SW480 (cell line): Measurements from ENCODE around the gene CCDC91.
"Not testable (repeated sequence)": the region's sequence is repeated elsewhere in the genome, so short reads cannot be mapped to it uniquely, and the experiment has no call there.

Source experiments
- DNase-seq: peaks from one replicate; pipeline ENCODE4 v3.0.0-alpha.2; 2016; ENCODE audit warnings: low spot score

CCDC91 gene

DNA sequence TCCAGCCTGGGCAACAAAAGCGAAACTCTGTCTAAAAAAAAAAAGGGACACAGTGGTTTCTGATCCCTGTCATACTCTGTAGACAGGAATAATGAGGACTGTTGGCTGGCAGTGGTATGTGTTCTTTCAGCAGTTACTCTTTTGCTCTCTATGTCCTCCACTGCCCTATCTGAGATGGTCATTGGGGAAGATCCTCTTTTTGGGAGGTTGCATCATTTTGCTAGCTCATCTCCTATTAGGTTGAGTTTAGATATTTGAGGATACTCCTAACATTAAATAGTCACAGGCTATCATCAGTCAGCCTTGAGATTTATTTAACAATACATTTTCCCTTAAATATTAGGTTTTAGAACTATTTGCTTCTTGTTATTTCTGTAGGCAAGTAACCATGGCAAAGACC, 5.9 kb upstream of the CCDC91 start:
- no peak for DNase-seq

DNA sequence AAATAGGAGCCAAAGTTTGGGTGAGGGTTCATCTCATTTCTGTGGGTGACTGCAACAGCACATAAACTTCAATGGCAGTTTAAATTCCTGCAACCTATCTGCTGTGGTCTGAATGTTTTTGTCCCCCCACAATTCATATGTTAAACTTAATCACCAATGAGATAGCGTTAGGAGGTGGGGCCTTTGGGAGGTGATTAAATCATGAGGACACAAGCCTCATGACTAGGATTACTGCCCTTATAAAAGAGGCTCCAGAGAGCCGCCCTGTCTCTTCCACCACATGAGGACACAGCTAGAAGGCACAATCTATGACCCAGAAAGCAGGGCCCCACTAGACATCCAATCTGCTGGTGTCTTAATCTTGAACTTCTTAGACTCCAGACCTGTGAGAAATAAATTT, 3.8 kb upstream of the CCDC91 start:
- DNase-seq: no peak

DNA sequence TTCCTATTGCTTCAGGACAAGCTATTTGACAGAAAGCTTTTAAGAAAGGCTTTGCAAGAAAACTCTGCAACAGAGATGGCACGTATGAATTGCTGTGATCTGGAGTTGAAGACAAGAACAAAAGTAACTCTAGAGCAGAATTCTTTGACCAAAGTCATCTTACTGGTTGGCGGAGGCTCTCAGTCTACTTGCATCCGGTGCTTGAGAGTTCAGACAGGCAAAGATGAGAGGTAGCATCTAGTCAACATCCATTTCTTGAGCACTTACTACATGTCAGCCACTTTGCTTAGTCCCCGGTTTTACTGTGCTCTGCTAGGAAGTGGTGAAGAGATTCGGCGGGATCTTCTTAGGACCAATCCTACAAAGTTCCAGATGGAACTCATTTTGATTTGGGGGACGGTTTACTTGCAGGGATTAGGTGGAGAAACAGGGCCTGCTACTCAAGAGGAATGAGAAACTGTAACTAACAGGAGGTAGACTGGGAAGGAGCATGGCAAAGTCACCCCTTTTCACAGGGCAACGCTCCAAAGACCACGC, 404 bp upstream of the CCDC91 start:
- peak; percentile 19 for DNase-seq

DNA sequence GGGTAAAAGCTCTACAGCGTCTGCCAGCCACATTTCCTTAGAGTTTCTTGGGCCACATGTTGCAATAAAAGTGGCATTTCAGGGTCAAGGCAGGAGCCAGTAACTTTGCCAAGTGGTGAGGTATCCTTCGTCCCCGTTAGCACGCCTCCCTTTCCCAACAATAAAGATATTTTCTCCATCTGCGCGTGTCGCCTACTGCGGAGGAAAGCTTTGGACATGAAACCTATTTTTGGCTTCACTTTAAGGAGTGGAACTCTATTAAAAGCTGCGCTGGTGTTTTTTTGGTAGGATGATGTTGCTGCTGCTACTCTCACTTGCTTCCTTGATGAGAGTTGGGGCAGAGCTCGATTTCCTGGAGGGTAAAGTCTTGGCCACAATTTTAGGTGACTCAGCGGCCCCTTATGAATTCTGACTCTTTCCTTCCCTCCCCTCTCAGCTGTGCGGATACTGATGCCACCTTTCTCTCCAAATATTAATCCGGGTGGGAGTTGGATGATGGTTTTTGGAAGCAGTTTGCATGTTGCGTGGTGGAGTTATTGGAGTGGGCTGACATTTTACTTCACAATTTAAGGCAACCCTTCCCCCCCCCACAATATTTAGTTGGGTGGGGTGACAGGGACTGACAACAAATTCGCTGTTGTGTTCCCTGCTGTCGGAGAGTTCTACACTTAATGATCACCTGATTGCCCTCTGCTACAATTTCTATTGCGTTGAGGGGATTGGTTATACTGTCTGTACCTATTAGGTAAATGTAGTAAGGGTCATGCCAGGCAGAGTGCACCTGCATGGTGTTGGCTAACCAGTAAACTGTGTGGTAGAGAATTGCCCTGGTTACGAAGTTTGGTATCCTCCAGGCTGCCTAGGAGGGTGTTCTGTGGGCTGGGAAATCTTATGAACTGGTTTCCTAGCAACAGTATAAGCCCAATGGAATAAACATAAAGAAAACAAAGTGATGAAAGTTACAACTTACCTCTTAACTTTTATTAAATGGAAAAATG, 1.1 kb downstream of the CCDC91 start:
- DNase-seq: peak; percentile 46

DNA sequence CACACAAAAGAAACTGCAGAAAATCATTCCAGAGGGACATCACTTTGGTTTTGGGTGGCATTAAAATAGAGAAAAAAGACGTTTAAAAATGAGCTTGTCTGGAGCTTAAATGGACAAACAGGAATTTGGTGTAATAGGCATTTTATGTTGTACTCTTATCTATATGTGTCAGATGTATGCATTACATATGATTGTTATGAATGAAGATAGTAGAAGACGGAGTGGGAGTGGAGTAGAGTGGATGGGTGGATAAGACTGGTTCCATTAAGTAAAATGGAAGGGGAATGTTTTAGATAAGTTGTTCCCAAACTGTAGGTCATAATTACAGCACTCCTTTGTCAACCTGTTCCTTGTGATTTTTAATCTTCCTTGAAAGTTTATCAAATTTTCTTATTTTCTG, 1.9 kb downstream of the CCDC91 start:
- DNase-seq: no peak

DNA sequence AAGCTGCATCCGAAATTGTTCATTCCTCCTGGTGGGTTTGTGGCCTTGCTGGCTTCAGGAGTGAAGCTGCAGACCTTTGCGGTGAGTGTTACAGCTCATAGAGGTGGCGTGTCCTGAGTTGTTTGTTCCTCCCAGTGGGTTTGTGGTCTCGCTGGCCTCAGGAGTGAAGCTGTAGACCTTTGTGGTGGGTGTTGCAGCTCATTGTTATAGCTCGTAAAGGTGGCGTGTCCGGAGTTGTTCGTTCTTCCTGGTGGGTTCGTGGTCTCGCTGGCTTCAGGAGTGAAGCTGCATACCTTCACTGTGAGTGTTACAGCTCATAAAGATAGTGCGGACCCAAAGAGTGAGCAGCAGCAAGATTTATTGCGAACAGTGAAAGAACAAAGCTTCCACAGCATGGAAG, 4.4 kb downstream of the CCDC91 start:
- DNase-seq: peak; percentile 97

DNA sequence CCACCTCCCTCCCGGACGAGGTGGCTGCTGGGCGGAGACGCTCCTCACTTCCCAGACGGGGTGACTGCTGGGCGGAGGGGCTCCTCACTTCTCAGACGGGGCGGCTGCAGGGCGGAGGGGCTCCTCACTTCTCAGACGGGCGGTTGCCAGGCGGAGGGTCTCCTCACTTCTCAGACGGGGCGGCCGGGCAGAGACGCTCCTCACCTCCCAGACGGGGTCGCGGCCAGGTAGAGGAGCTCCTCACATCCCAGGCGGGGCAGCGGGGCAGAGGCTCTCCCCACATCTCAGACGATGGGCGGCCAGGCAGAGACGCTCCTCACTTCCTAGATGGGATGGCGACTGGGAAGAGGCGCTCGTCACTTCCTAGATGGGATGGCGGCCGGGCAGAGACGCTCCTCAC, 10.9 kb downstream of the CCDC91 start:
- DNase-seq: not testable (repeated sequence)

DNA sequence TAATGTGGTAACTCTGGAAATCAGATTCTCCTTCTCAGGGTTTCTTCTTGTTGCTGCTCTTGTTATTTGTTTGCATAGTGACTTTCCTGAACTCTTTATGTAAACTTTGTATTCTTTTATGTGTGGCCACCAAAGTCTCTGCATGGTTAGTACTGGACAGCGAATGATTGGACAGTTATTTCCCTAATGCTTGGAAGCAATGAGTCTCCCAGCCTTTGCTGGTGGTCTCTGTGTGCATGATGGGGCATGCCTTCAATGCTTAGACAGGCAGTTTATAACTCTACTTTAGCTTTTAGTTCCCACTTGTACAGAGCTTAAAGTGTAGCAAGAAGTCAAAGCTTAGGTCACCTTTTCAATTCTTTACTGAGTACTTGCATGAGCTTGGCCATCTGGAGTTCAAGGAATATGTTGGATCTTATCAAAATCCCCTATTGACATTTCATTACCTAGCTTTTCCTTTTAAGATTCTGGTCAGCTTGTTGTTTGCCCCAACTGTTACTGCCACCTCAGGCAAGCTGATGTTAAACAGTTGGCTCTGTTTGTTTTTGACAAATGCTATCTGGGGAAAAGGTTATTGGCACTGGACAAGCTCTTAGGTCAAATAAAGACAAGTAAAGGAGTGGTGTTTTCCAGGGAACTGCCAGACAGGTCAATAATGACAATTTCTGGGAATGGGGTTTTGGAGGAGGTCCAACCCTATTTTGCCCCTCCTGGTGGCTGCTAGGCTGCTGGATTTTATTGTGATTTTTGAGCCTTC, 12.3 kb downstream of the CCDC91 start:
- no peak for DNase-seq

DNA sequence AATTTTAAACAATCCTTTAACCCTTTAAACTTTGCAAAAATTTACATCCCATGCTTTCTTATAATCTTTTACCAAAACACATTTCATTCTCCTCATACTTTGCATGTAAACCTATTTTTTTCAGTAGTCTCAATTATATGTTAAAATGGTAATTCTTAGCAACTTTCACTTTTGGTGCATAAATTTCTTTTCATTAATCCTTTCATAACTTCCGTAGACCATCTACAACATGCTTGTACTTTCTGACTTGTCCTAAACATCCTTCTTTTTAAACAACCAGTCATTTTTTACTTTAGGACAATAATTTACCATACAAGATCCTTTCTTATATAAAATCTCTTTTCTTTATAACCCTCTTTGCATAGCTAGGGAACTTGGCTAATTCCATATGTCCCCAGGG, 19.5 kb downstream of the CCDC91 start:
- no peak for DNase-seq

DNA sequence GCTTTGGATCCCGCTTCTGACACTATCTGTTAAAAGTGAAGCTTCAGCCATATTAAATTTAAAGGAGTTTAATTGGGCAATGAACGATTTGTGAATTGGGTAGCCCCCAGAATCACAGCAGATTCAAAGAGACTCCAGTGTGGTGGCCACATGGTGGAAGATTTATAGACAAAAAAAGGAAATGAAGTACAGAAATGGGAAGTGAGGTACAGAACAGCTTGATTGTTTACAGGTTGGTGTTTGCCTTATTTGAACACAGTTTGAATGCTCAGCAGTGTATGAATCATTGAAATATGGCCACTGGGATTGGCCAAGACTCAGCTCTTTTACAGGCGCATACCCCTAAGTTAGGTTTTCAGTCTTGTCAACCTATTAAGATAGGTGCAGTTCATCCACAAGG, 21.9 kb downstream of the CCDC91 start:
- DNase-seq: no peak

DNA sequence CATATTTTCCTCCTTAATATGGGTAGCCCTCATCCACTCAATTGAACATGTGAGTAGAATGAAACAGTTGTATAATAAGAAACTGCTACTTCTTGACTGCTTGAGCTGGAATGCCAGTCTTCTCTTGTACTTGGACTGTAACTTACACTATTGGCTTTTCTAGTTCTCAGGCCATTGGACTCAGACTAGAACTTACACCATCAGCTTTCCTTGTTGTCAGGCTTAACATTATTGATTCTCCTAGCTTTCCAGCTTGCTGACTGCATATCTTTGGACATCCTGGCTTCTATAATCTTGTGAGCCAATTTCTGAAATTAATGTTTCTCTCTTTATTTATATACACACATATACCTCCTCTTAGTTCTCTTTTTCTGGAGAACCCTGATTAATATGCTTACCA, 24.8 kb downstream of the CCDC91 start:
- no peak for DNase-seq

DNA sequence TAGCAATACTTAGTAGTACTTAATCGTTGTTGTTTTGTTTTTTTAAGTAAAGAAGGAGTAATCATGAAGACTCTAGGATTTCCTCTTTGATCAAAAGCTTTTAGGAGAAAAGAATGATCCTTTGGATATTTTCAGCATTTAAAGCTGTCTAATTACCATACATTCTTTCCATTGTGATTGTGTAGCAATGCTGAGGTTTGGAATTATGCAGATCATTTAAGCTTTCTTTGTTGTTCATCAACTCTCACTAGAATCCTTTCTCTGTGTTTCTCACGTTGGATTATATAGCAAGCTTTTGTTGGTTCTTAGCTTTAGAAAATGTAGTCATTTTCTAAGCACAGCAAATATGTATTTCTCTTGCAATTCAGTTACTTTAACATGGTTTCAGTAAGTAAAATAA, 25.8 kb downstream of the CCDC91 start:
- no peak for DNase-seq

DNA sequence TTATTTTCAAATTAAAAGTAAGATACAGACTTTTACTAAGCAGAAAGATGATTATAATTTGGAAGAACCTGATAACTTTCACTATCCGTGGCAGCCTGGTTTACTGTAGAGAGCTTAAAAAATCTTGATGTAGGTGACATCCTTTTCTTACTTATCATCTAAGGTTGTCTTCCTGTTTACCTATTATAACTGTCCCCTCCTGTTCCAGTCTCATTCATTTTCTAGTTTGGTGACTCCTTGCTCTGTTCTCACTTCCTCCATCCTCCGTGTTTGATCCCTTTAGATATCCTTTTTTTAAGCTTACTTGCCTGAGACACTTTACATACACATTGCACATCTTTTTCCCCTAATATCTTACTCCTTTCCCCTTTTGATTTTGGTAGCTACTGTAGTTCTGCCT, 27.5 kb downstream of the CCDC91 start:
- DNase-seq: no peak

DNA sequence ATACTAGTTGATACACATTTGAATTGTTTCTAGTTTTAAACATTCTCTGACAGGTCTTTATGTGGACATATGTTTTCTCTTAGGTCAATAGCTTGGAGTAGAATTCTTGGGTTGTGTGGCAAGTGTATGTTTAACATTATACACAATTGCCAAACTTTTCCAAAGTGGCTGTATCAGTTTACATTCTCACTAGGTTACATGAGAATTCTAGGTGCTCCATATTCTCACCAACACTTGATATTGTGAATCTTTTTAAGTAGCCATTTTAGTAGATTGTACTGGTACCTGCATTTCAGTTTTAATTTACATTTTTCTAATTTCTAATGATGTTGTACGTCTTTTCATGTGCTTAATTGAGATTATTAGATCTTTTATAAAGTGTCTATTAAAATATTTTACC, 28.6 kb downstream of the CCDC91 start:
- no peak for DNase-seq

DNA sequence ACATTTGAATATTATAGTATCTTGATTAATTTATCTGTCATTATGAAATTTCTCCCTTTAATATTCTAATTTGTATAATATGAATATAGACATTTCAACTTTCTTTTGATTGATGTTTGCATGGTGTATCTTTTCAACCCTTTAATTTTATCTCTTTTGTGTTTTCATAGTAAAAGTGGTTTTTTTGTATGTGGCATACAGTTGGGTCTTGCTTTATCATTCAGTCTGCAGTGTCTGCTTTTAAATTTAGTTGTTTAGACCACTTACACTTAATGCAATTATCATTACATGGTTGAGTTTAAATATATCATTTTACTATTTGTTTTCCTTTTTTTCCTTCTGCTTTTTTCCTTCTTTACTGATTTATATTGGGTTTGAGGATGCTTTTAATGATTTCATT, 29.6 kb downstream of the CCDC91 start:
- no peak for DNase-seq

DNA sequence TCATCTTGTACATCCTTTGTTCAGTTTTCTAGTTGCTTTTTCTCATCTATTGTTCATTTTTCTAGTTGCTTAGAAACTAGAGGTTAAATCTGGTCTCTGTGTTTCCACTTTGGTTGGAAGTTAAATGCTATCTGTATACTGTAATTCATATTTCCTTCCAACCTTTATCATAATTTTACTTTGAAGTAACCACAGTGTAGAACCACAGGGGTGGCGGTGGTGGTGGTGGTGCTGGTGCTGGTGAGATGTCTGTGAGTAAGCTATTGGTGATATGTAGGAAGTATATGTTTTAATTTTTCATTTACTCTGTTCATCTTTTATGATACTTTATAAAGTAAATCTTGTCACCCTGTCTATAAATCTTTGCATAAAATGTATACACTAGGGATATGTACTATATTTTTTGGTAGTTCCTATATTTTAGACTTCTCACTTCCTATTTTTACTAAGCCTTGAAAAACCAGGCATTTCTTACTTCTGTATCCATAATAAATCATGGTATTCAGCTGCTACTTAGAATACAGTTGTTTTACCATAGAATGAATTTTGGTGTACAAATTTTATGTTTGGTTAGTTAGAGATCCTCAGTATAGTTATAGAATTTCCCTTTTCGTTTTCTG, 31.9 kb downstream of the CCDC91 start:
- peak; percentile 32 for DNase-seq

DNA sequence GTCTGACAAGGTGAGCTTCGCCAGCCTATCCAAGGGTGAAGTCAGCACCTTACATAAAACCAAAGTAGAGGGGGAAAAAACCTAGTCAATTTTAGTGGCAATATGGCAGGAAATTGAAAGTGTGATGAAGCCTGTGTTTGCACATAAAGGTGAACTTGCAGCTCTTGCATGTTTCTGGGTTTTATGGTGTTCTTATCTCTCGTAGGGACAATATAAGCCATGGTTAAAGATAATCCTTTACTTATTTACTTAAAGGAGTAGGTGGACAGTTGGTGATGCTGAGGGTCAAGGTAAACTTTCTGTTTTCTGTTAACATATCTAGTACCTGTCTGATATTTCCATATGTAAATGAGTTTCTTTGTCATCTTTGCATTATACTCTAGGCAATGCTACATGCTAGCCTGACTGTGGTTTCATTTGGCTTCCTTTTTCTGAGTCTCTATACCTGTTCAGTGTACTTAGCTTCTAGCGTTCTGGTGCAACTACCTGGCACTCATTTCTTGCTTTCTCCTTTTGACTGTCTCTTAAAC, 32.8 kb downstream of the CCDC91 start:
- no peak for DNase-seq

DNA sequence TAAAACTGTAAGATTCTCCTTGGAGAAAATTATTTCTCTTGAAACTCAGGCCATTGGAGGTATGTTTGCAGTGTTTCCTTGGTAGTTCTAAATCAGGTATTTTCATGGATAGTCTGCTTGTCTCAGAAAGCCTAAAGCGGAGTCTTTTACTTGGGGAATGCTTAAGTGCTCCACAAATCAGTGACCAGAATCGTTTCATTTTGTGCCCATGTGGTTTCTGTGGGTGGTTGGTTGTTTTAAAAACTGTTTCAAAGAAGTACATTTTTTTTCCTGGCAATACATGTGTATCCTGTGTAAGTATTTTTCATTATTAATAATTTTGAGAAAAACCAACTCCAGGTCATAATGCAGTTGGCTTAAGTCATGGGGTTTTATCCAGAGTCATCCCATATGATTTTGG, 33.6 kb downstream of the CCDC91 start:
- DNase-seq: no peak

DNA sequence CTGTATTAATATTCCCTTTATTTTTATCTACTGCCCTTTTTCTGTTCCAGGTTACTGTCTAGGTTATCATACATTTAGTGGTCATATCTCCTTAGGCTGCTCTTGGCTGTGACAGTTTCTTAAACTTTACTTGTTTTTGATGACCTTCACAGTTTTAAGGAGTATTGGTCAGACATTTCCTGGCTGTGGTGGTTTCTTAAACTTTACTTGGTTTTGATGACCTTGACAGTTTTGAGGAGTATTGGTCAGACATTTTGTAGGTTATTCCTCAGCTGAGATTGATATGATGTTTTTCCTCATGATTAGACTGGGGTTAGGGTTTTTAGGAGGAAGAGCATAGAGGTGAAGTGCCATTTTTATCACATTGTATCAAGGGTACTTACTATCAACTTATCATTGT, 36.4 kb downstream of the CCDC91 start:
- no peak for DNase-seq

DNA sequence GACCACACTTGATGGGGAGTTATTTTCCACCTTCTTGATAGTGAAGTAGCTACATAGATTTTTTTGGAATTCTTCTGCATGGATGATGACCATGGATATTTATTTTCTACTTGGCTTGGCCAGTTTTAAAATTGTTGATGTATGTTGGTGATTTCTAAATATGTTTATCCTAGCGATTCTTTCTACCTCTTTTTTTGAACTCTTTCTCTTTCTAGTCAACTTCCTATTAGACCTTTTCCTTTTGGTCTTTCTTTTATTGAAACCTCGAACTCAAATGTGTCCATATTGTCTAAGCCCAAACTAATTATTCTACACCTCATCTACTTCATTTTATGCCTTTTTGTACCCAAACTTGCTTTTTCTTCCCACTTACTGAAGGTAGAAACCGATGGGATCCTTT, 37.0 kb downstream of the CCDC91 start:
- DNase-seq: no peak

DNA sequence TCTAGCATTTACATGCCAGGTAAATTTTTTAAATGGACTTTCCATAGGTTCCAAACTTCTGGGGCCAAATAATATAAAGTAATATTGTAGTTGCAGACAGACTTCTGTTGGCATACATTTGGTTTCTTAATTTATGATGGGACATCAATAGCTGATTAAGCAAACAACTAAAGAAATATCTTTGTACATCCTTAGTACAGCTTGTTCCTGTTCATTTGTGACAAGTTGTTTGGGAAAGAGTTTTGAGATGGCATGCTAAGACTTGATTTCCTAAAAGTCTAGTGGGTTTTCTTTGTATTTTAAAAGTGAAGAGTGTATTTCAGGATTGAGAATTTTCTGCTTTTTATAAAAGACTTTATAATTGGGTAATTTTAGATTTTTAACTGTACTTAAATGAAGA, 41.0 kb downstream of the CCDC91 start:
- no peak for DNase-seq

DNA sequence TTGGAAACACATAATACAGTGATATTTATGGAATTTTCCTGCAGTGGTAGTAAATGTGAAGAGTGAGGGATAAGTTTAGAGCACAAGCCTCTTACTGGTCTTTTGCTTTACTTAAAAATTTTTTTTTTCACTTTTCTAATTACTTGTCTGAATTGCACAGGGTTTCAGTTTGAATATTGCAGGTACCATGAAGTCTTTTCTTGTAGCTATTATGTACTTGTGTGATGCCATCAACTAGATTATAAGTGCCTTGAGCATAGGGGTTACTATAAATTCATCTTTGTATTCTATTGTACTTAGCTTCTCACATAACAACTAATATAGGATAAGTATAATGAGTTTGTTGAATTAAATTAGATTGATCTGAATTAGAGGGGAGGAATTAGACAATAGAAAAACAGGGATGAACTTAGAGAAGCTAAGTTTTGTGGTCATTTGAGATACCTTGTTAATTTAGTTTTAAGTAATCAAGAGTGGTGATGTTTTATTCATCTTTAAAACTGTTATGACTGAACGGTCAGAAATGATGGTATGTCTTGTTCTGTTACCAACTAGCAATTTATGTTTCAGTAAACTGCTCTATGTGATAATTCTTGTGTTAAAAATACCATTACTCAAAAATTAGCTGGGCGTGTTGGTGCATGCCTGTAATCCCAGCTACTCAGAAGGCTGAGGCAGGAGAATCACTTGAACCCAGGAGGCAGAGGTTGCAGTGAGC, 42.1 kb downstream of the CCDC91 start:
- DNase-seq: no peak
